ENCODE results near the gene LGALS9C. TPM values are rescaled to one million over a fixed set of nuclear protein-coding genes. Genes with fewer than 3 reads are reported as not detected.
"Not testable (repeated sequence)": the region's sequence is repeated elsewhere in the genome, so short reads cannot be mapped to it uniquely, and the experiment has no call there.

LGALS9C gene
- total RNA-seq, 1 donor from 2014 or later: not detected

DNA sequence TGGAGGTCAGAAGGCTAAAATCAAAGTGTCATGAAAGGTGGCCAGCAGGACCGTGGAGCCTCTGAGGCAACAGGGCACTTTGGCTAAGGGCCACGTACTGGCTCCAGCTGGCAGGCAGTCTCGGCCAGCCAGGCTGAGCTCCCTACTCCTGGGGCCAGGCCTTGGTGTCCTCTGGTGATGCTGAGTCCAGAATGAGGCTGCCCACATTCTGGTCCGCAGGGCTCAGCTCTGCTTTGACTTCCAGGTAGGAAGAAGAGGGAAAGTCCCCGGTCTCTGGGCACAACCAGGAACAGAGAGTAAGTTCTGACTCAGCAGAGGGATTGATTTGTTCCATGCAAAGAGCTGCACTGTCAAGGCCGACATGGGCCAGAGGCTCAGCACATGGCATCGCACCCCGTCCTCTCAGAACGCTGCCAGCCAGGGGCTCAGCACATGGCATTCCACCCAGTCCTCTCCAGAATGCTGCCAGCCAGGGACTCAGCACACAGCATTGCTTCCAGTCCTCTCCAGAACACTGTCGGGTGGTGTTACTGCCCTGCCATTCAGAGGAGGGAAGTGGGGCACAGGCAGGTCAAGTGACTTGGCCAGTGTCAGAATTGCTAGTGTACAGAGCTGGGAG, 2.5 kb downstream of the LGALS9C start:
- not testable (repeated sequence) for DNase-seq

DNA sequence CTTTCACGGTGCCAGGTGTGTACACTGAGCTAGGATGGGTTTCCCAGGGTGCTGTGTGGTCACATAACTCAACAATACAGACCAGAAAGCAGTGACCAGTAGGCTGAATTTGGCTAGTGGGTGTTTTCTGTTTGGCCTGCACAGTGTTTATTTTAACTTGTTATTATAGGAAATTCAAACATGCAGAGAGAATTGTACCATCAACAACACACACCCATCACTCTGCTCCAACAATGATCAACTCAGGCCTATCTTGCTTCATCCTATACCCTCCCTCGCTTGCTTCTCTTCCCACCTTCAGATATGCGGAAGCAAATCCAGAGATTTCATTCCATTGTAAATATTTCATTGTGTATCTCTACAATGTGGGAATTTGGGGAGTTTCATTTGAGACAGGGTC, 5.2 kb downstream of the LGALS9C start:
- not testable (repeated sequence) for DNase-seq

GRCh38 chr17:18485936-18486464, 9.4 kb downstream of the LGALS9C start:
- not testable (repeated sequence) for DNase-seq

- not testable (repeated sequence) for DNase-seq
Measured at GRCh38 chr17:18487633-18488032, 11.0 kb downstream of the LGALS9C start.

- DNase-seq: not testable (repeated sequence)
Measured at GRCh38 chr17:18488622-18489021, 12.0 kb downstream of the LGALS9C start.

DNA sequence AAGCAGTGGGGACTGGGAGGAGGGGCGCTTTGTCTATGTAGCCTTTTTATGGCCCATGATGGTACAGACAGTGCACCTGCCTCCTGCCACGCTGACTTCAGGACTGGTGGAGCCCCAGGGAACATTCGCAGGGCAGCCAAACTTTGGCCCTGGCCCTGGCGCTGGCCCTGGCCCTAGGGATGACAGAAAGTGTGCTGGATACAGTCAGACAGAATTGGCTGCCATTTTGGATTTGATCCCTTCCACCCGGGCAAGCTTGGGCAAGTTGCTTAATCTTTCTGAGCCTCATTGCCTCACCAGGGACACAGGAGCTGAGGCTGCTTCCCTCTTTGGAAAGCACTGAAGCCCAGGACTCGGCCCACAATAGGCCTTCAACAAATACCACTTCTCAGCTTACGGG, 13.4 kb downstream of the LGALS9C start:
- DNase-seq: not testable (repeated sequence)

DNA sequence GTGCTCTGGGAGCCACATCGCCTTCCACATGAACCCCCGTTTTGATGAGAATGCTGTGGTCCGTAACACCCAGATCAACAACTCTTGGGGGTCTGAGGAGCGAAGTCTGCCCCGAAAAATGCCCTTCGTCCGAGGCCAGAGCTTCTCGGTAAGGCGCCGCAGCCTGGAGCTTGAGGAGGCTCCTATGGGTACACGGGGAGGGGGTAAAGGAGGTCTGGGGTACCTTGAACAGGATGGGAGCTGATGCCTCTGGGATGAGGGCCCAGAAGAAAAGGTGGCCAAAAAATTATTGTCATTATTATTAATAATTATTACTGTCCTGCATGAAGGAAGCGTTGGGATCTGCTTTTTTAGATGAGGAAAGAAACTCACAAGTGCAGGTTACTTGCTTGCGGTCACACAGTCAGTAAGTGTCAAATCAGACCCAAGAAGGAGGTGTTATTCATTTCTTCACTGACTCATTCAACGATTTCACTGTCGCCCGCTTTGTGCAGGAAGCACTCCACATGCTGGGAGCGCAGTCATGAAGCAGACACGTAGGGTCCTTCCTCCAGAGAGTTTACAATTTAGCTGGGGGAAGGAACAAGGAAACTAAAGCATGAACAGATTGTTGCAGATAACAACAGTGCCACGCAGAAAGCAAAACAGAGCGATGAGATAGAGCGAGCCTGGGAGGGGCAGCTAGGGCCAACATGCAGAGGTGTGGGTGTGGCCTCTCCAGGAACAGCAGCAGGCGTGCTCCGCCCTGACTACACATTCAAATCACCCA, 16.3 kb downstream of the LGALS9C start:
- DNase-seq: not testable (repeated sequence)

- not testable (repeated sequence) for DNase-seq
Measured at GRCh38 chr17:18494250-18494768, 17.7 kb downstream of the LGALS9C start.

DNA sequence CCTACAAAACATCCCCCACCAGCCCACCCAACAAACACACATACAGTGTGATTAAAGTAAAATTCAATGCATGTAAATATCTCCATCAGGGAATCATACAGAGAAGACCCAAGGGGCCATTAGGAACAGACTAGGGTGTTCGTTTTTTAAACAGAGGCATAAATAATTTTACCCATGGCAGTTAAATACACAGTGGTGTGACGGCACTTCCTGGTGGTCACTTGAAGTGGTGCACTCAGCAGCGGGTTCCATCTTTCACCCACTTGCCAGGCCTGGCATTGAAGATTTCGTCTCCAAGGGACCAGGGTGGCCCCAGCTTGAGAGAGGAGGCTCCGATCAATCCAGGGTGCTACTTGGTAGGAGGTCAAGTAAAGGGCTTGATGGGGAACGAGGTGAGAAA, 20.5 kb downstream of the LGALS9C start:
- not testable (repeated sequence) for DNase-seq

GRCh38 chr17:18499100-18499499, 22.5 kb downstream of the LGALS9C start:
- DNase-seq: not testable (repeated sequence)

GRCh38 chr17:18499756-18500155, 23.2 kb downstream of the LGALS9C start:
- not testable (repeated sequence) for DNase-seq

GRCh38 chr17:18500281-18500680, 23.7 kb downstream of the LGALS9C start:
- DNase-seq: not testable (repeated sequence)

GRCh38 chr17:18500816-18501215, 24.2 kb downstream of the LGALS9C start:
- not testable (repeated sequence) for DNase-seq

DNA sequence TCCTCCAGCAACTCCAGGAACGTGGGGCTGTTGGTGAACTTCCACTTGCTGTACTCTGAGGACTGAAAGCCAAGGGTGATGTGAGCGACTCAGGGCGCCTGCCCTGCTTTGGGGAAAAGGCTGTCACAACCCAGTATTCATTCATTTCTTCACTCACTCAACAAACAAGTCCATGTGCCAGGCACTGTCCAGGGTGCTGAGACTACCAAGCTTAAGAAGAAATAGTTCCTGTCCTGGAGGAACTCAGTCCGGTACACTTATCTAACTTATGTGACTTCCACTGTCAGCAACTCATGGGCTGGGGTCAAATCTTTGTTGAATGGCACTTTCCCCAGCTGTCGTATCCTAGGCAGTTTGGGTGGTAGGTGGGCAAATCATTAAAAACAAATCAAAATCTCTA, 26.6 kb downstream of the LGALS9C start:
- DNase-seq: not testable (repeated sequence)

GRCh38 chr17:18507729-18508128, 31.1 kb downstream of the LGALS9C start:
- DNase-seq: not testable (repeated sequence)

- not testable (repeated sequence) for DNase-seq
Measured at GRCh38 chr17:18508667-18509066, 32.1 kb downstream of the LGALS9C start.

DNA sequence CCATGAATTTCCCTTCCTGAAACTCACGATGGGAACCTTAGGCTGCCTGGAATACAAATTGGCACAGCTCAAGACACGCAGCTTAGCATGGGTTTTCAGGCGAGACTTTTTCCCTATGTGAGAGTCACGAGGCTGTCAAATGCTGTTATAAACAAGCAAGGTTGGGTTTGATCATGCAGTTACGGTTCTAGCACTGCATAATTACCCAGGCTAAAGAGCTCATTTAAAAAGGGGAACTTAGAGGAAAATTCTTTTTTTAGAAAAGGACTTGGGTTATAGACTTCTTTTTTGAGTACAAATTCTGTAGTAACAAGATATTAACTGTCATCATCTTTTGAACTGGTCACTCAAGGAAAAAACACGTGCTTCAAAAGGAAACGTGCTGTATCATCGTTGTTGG, 44.5 kb downstream of the LGALS9C start:
- DNase-seq: not testable (repeated sequence)

GRCh38 chr17:18525015-18525414, 48.4 kb downstream of the LGALS9C start:
- DNase-seq: not testable (repeated sequence)

- not testable (repeated sequence) for DNase-seq
Measured at GRCh38 chr17:18526168-18526800, 49.7 kb downstream of the LGALS9C start.

DNA sequence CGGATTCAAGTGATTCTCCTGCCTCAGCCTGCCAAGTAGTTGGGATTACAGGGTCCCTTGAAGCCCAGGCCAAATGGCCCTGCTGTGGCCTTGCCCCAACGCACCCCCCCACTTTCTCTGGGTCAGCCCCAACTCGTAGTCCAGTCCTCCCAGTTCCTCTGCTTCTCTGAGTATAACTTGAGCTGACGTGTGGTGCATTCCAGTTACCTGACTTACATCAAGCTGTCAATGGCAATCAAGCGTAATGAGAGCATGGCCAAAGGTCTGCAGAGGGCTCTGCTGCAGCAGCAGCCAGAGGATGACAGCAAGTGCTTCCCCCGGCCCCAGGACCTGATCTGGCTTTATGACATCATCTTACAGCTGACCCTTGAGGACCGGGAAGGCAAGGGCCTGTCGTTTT, 50.8 kb downstream of the LGALS9C start:
- DNase-seq: not testable (repeated sequence)

DNA sequence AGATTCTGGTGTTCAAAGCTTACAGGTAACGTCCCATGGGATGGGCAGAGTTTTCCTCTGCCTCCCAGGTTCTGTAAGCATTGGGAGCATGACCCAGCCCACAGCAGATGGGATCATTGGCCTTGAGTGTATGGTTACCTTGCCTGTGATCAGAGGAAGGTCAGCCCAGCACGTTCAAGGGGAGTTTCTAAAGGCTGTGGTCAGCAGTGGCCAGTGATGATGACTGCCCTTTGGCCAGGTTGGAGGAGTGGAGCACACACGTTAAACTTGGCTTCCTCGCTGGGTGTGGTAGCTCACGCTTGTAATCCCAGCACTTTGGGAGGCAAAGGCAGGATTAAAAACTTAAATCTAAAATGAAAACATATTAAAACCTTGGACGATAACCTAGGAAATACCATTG, 51.8 kb downstream of the LGALS9C start:
- not testable (repeated sequence) for DNase-seq

- DNase-seq: not testable (repeated sequence)
Measured at GRCh38 chr17:18528899-18529500, 52.4 kb downstream of the LGALS9C start.
